ENCODE data around the gene STXBP6. TPM values are rescaled to one million over a fixed set of nuclear protein-coding genes. Genes with fewer than 3 reads are reported as not detected.

STXBP6 gene
- total and polyA plus RNA-seq, 7 experiments from 2014 or later = not detected

- H3K27me3 Mint-ChIP-seq = peaks cover 7 to 45% (median 30%) of the 10 kb centered on the region in 5 donors
- ATAC-seq = no peak
Observed at GRCh38 chr14:24857277-24857676, 192.7 kb downstream of the STXBP6 start.

GRCh38 chr14:24853446-24853845, 196.5 kb downstream of the STXBP6 start:
- no peaks in the 10 kb centered on the region for H3K27me3 ChIP-seq (ENCODE audit: control insufficient read depth in 2 of 2, insufficient read depth in 2 of 2, low read length in 2 of 2)
- H3K36me3 ChIP-seq (ENCODE audit: control insufficient read depth in 2 of 3, insufficient read depth in 3 of 3, low read length in 3 of 3) = no peaks in the 10 kb centered on the region
- no peaks in the 10 kb centered on the region for H3K4me1 Mint-ChIP-seq
- ChIA-PET POLR2A (no interaction called here), CTCF (no interaction called here)
- no peaks in the 10 kb centered on the region for H3K9me3 ChIP-seq (ENCODE audit: control insufficient read depth in 2 of 3, low read length in 3 of 3)
- no peak overlapping the region for H3K27ac Mint-ChIP-seq
- no peak overlapping the region for H3K27ac ChIP-seq (ENCODE audit: low read depth, low read length)
- ATAC-seq = no peak
- intact Hi-C loops (cut with micrococcal nuclease) = no loop called here
- no peaks in the 10 kb centered on the region for H3K36me3 Mint-ChIP-seq
- no peak for DNase-seq
- H3K9me3 Mint-ChIP-seq = no peaks in the 10 kb centered on the region
- H3K4me1 ChIP-seq (ENCODE audit: control insufficient read depth in 2 of 2, insufficient read depth in 2 of 2, low read length in 2 of 2) = no peaks in the 10 kb centered on the region
- peaks cover 12 to 49% (median 23%) of the 10 kb centered on the region in 5 donors for H3K27me3 Mint-ChIP-seq
- H3K4me3 Mint-ChIP-seq = no peak overlapping the region
- H3K4me3 ChIP-seq (ENCODE audit: low read length) = no peak overlapping the region

More at GRCh38 chr14:24857277-24857676, 192.7 kb downstream of the STXBP6 start:
- no peak for DNase-seq
- ChIA-PET CTCF (no interaction called here), POLR2A (no interaction called here)
- no peak overlapping the region for H3K4me3 ChIP-seq (ENCODE audit: low read length)
- no peak overlapping the region for H3K27ac Mint-ChIP-seq
- intact Hi-C loops (cut with micrococcal nuclease) = no loop called here
- no peak overlapping the region for H3K4me3 Mint-ChIP-seq
- H3K9me3 ChIP-seq (ENCODE audit: control insufficient read depth in 2 of 3, low read length in 3 of 3) = no peaks in the 10 kb centered on the region
- H3K9me3 Mint-ChIP-seq = no peaks in the 10 kb centered on the region
- no peaks in the 10 kb centered on the region for H3K36me3 Mint-ChIP-seq
- no peaks in the 10 kb centered on the region for H3K36me3 ChIP-seq (ENCODE audit: control insufficient read depth in 2 of 3, insufficient read depth in 3 of 3, low read length in 3 of 3)
- no peak overlapping the region for H3K27ac ChIP-seq (ENCODE audit: low read depth, low read length)
- no peaks in the 10 kb centered on the region for H3K4me1 ChIP-seq (ENCODE audit: control insufficient read depth in 2 of 2, insufficient read depth in 2 of 2, low read length in 2 of 2)
- H3K27me3 ChIP-seq (ENCODE audit: control insufficient read depth in 2 of 2, insufficient read depth in 2 of 2, low read length in 2 of 2) = no peaks in the 10 kb centered on the region
- no peaks in the 10 kb centered on the region for H3K4me1 Mint-ChIP-seq

- H3K36me3 ChIP-seq (ENCODE audit: control insufficient read depth in 2 of 3, insufficient read depth in 3 of 3, low read length in 3 of 3) = no peaks in the 10 kb centered on the region
- Mint-ChIP-seq H3K9me3 (no peaks in the 10 kb centered on the region), H3K27ac (no peak overlapping the region), H3K27me3 (peaks cover 15 to 43% (median 26%) of the 10 kb centered on the region in 5 donors), H3K4me1 (no peaks in the 10 kb centered on the region), H3K4me3 (no peak overlapping the region), H3K36me3 (no peaks in the 10 kb centered on the region)
- CTCF ChIA-PET = no interaction called here
- no peak overlapping the region for H3K27ac ChIP-seq (ENCODE audit: low read depth, low read length)
- no peaks in the 10 kb centered on the region for H3K9me3 ChIP-seq (ENCODE audit: control insufficient read depth in 2 of 3, low read length in 3 of 3)
- H3K27me3 ChIP-seq (ENCODE audit: control insufficient read depth in 2 of 2, insufficient read depth in 2 of 2, low read length in 2 of 2) = no peaks in the 10 kb centered on the region
- POLR2A ChIA-PET = no interaction called here
- no peaks in the 10 kb centered on the region for H3K4me1 ChIP-seq (ENCODE audit: control insufficient read depth in 2 of 2, insufficient read depth in 2 of 2, low read length in 2 of 2)
- ATAC-seq = no peak
- intact Hi-C loops (cut with micrococcal nuclease) = no loop called here
- DNase-seq = no peak
- H3K4me3 ChIP-seq (ENCODE audit: low read length) = no peak overlapping the region
Observed at GRCh38 chr14:24852312-24853060, 197.5 kb downstream of the STXBP6 start.

GRCh38 chr14:24851837-24852236, 198.1 kb downstream of the STXBP6 start:
- ATAC-seq (no peak), DNase-seq (no peak)
- Mint-ChIP-seq H3K9me3 (no peaks in the 10 kb centered on the region), H3K4me3 (no peak overlapping the region), H3K4me1 (no peaks in the 10 kb centered on the region), H3K36me3 (no peaks in the 10 kb centered on the region), H3K27me3 (peaks cover 15 to 38% (median 22%) of the 10 kb centered on the region in 5 donors), H3K27ac (no peak overlapping the region)
- Histone ChIP-seq H3K4me3 (ENCODE audit: low read length) (no peak overlapping the region), H3K27ac (ENCODE audit: low read depth, low read length) (no peak overlapping the region), H3K4me1 (ENCODE audit: control insufficient read depth in 2 of 2, insufficient read depth in 2 of 2, low read length in 2 of 2) (no peaks in the 10 kb centered on the region), H3K9me3 (ENCODE audit: control insufficient read depth in 2 of 3, low read length in 3 of 3) (no peaks in the 10 kb centered on the region), H3K27me3 (ENCODE audit: control insufficient read depth in 2 of 2, insufficient read depth in 2 of 2, low read length in 2 of 2) (no peaks in the 10 kb centered on the region), H3K36me3 (ENCODE audit: control insufficient read depth in 2 of 3, insufficient read depth in 3 of 3, low read length in 3 of 3) (no peaks in the 10 kb centered on the region)
- ChIA-PET CTCF (no interaction called here), POLR2A (no interaction called here)
- intact Hi-C loops (cut with micrococcal nuclease) = no loop called here

- H3K4me1 ChIP-seq (ENCODE audit: control insufficient read depth in 2 of 2, insufficient read depth in 2 of 2, low read length in 2 of 2) = no peaks in the 10 kb centered on the region
- CTCF ChIA-PET = no interaction called here
- H3K9me3 ChIP-seq (ENCODE audit: control insufficient read depth in 2 of 3, low read length in 3 of 3) = no peaks in the 10 kb centered on the region
- H3K27me3 ChIP-seq (ENCODE audit: control insufficient read depth in 2 of 2, insufficient read depth in 2 of 2, low read length in 2 of 2) = no peaks in the 10 kb centered on the region
- H3K4me3 Mint-ChIP-seq = no peak overlapping the region
- H3K27ac Mint-ChIP-seq = no peak overlapping the region
- ATAC-seq (no peak), DNase-seq (no peak)
- H3K9me3 Mint-ChIP-seq = no peaks in the 10 kb centered on the region
- H3K27ac ChIP-seq (ENCODE audit: low read depth, low read length) = no peak overlapping the region
- no peaks in the 10 kb centered on the region for H3K36me3 ChIP-seq (ENCODE audit: control insufficient read depth in 2 of 3, insufficient read depth in 3 of 3, low read length in 3 of 3)
- intact Hi-C loops (cut with micrococcal nuclease) = no loop called here
- H3K4me1 Mint-ChIP-seq = no peaks in the 10 kb centered on the region
- H3K36me3 Mint-ChIP-seq = no peaks in the 10 kb centered on the region
- no peak overlapping the region for H3K4me3 ChIP-seq (ENCODE audit: low read length)
- peaks cover 15 to 35% (median 18%) of the 10 kb centered on the region in 5 donors for H3K27me3 Mint-ChIP-seq
- POLR2A ChIA-PET = no interaction called here
Observed at GRCh38 chr14:24851406-24851805, 198.5 kb downstream of the STXBP6 start.

- Mint-ChIP-seq H3K27me3 (peaks cover 14 to 36% (median 22%) of the 10 kb centered on the region in 5 donors), H3K9me3 (no peaks in the 10 kb centered on the region), H3K27ac (no peak overlapping the region), H3K4me1 (no peaks in the 10 kb centered on the region), H3K4me3 (no peak overlapping the region), H3K36me3 (no peaks in the 10 kb centered on the region)
- Histone ChIP-seq H3K36me3 (ENCODE audit: control insufficient read depth in 2 of 3, insufficient read depth in 3 of 3, low read length in 3 of 3) (no peaks in the 10 kb centered on the region), H3K4me3 (ENCODE audit: low read length) (no peak overlapping the region), H3K4me1 (ENCODE audit: control insufficient read depth in 2 of 2, insufficient read depth in 2 of 2, low read length in 2 of 2) (no peaks in the 10 kb centered on the region), H3K27ac (ENCODE audit: low read depth, low read length) (no peak overlapping the region), H3K27me3 (ENCODE audit: control insufficient read depth in 2 of 2, insufficient read depth in 2 of 2, low read length in 2 of 2) (no peaks in the 10 kb centered on the region), H3K9me3 (ENCODE audit: control insufficient read depth in 2 of 3, low read length in 3 of 3) (no peaks in the 10 kb centered on the region)
- intact Hi-C loops (cut with micrococcal nuclease) = no loop called here
- ChIA-PET POLR2A (no interaction called here), CTCF (no interaction called here)
- ATAC-seq (no peak), DNase-seq (no peak)
Observed at GRCh38 chr14:24850072-24850471, 199.9 kb downstream of the STXBP6 start.

GRCh38 chr14:24849471-24849870, 200.5 kb downstream of the STXBP6 start:
- no peak overlapping the region for H3K4me3 Mint-ChIP-seq
- ATAC-seq = no peak
- POLR2A ChIA-PET = no interaction called here
- H3K4me3 ChIP-seq (ENCODE audit: low read length) = no peak overlapping the region
- no peaks in the 10 kb centered on the region for H3K4me1 ChIP-seq (ENCODE audit: control insufficient read depth in 2 of 2, insufficient read depth in 2 of 2, low read length in 2 of 2)
- no peaks in the 10 kb centered on the region for H3K36me3 Mint-ChIP-seq
- intact Hi-C loops (cut with micrococcal nuclease) = no loop called here
- no peaks in the 10 kb centered on the region for H3K36me3 ChIP-seq (ENCODE audit: control insufficient read depth in 2 of 3, insufficient read depth in 3 of 3, low read length in 3 of 3)
- H3K27me3 ChIP-seq (ENCODE audit: control insufficient read depth in 2 of 2, insufficient read depth in 2 of 2, low read length in 2 of 2) = no peaks in the 10 kb centered on the region
- DNase-seq = no peak
- H3K27ac ChIP-seq (ENCODE audit: low read depth, low read length) = no peak overlapping the region
- H3K27me3 Mint-ChIP-seq = peaks cover 14 to 32% (median 23%) of the 10 kb centered on the region in 5 donors
- H3K9me3 ChIP-seq (ENCODE audit: control insufficient read depth in 2 of 3, low read length in 3 of 3) = no peaks in the 10 kb centered on the region
- H3K4me1 Mint-ChIP-seq = no peaks in the 10 kb centered on the region
- CTCF ChIA-PET = no interaction called here
- no peak overlapping the region for H3K27ac Mint-ChIP-seq
- H3K9me3 Mint-ChIP-seq = no peaks in the 10 kb centered on the region
